ENCODE results near the gene ASB2. TPM values are rescaled to one million over a fixed set of nuclear protein-coding genes. Genes with fewer than 3 reads are reported as not detected.

Gene ASB2
- total and polyA plus RNA-seq, 2 of the 13 experiments (the other 11 are each of a cell fraction or from before 2014, with no cell fraction given) = 0.82 to 4.1 TPM

DNA sequence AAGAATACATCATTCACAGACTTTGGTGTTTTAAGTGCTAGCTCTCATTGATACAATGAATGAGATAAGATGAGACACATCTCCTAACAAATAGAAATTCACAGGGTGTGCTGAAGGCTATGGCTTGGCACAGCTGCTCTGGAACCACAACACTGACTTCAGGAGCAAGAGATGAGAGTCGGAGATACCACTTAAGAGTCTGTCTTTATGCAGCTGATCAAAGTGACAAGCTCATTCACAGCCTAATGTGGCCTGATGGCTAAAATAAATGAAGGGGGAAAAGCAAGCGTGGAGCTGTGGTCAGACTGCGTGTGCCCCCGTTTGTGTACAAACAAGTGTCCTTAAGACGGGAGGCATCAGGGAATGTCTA is 78.9 kb downstream of the ASB2 start:
- H3K4me2 ChIP-seq (ENCODE audit: low read depth, low read length) = no peak overlapping the region
- peaks cover 84% of the 10 kb centered on the region for H3K4me1 ChIP-seq (ENCODE audit: insufficient read depth, low read length)
- FAIRE-seq (no peak), DNase-seq (ENCODE audit: low spot score) (no peak), ATAC-seq (no peak)
- no peak overlapping the region for H2AFZ ChIP-seq (ENCODE audit: low read length)
- WGBS (ENCODE audit: low lambda C conversion rate) = 59% methylated on average over 5 of the region's 5 CpGs
- POLR2A ChIA-PET = no interaction called here
- H4K20me1 ChIP-seq (ENCODE audit: insufficient read depth, low read length) = no peaks in the 10 kb centered on the region
- BruUV-seq (replicated peaks) = no TSS peak
- no peaks in the 10 kb centered on the region for H3K79me2 ChIP-seq (ENCODE audit: insufficient read depth, low read length)
- H3K36me3 ChIP-seq (replicated peaks in 1 of 2; ENCODE audit: control insufficient read depth in 1 of 2, insufficient read depth in 2 of 2, low read length in 2 of 2) = no peaks in the 10 kb centered on the region
- no peak overlapping the region for H3K27ac ChIP-seq (ENCODE audit: extremely low read length, insufficient read depth, low read length)
- H3K27me3 ChIP-seq (ENCODE audit: control insufficient read depth in 1 of 2, insufficient read depth in 2 of 2, low read length in 2 of 2) = peaks cover 1 to 7% of the 10 kb centered on the region in 2 experiments; a peak in 2 of 5 replicates
- H3K9me3 ChIP-seq (ENCODE audit: low read length) = no peaks in the 10 kb centered on the region
- CTCF ChIA-PET (ENCODE audit: low intra/inter-chr PET ratio, low total read pairs) = no interaction called here
- in situ Hi-C loops (cut with HindIII; ENCODE audit: extremely low pct_ligation_motif_present, low pct_unique_long_range_greater_than_20kb) = no loop called here
- no peak overlapping the region for H3K9ac ChIP-seq (ENCODE audit: insufficient read depth, low read depth, low read length)
- TF ChIP-seq KDM4B (CRISPR knock-in tag; IDR thresholded peaks at IDR 0.05) = no peak
- TF ChIP-seq NFE2L2 (IDR thresholded peaks at IDR 0.05; ENCODE audit: low read length) = no peak
- no peak for TF ChIP-seq MIER2 (CRISPR knock-in tag; IDR thresholded peaks at IDR 0.05)
- no peak for TF ChIP-seq FIP1L1 (IDR thresholded peaks at IDR 0.05; ENCODE audit: borderline replicate concordance, insufficient read depth, low read depth, low read length)
- TF ChIP-seq ZNF234 (CRISPR knock-in tag; conservative IDR thresholded peaks at IDR 0.05) = no peak
- no peak overlapping the region; a peak in 1 of 6 replicates for H3K4me3 ChIP-seq (replicated peaks in 1 of 3; ENCODE audit: insufficient read depth in 1 of 3, low read depth in 2 of 3, low read length in 3 of 3)
- intact Hi-C loops (cut with micrococcal nuclease; ENCODE audit: unreplicated experiment) = loop anchor here (10.0 kb wide), 1 partner anchor 113 kb away; the partner anchor contains the start of gene PRIMA1

GRCh38 chr14:93895023-93895604 is 81.3 kb downstream of the ASB2 start:
- BruUV-seq (replicated peaks) = no TSS peak
- no peak overlapping the region for H2AFZ ChIP-seq (ENCODE audit: low read length)
- no peak overlapping the region for H3K4me3 ChIP-seq (replicated peaks in 1 of 3; ENCODE audit: insufficient read depth in 1 of 3, low read depth in 2 of 3, low read length in 3 of 3)
- ChIA-PET CTCF (ENCODE audit: low intra/inter-chr PET ratio, low total read pairs) (no interaction called here), POLR2A (no interaction called here)
- intact Hi-C loops (cut with micrococcal nuclease; ENCODE audit: unreplicated experiment) (loop anchor here (10.0 kb wide), 1 partner anchor 110 kb away; the partner anchor contains the start of gene PRIMA1), in situ Hi-C loops (cut with HindIII; ENCODE audit: extremely low pct_ligation_motif_present, low pct_unique_long_range_greater_than_20kb) (no loop called here)
- no peak for FAIRE-seq
- H4K20me1 ChIP-seq (ENCODE audit: insufficient read depth, low read length) = no peaks in the 10 kb centered on the region
- TF ChIP-seq SAFB2 (CRISPR knock-in tag; IDR thresholded peaks at IDR 0.05; ENCODE audit: borderline replicate concordance, low read depth) (no peak), ZFX (CRISPR knock-in tag; IDR thresholded peaks at IDR 0.05; ENCODE audit: low read depth) (no peak), ZFP36L1 (CRISPR knock-in tag; IDR thresholded peaks at IDR 0.05) (no peak), POGK (CRISPR knock-in tag; conservative IDR thresholded peaks at IDR 0.05) (no peak), ZNF317 (CRISPR knock-in tag; IDR thresholded peaks at IDR 0.05) (no peak)
- peaks cover 6 to 30% of the 10 kb centered on the region in 2 experiments; a peak in 4 of 5 replicates for H3K27me3 ChIP-seq (ENCODE audit: control insufficient read depth in 1 of 2, insufficient read depth in 2 of 2, low read length in 2 of 2)
- no peak for DNase-seq (ENCODE audit: low spot score)
- H3K4me1 ChIP-seq (ENCODE audit: insufficient read depth, low read length) = peaks cover 75% of the 10 kb centered on the region
- no peaks in the 10 kb centered on the region for H3K9me3 ChIP-seq (ENCODE audit: low read length)
- ATAC-seq = no peak
- no peak overlapping the region for H3K9ac ChIP-seq (ENCODE audit: insufficient read depth, low read depth, low read length)
- no peaks in the 10 kb centered on the region for H3K36me3 ChIP-seq (replicated peaks in 1 of 2; ENCODE audit: control insufficient read depth in 1 of 2, insufficient read depth in 2 of 2, low read length in 2 of 2)
- no peaks in the 10 kb centered on the region for H3K79me2 ChIP-seq (ENCODE audit: insufficient read depth, low read length)
- WGBS (ENCODE audit: low lambda C conversion rate) = 63% methylated on average over 9 of the region's 9 CpGs
- H3K4me2 ChIP-seq (ENCODE audit: low read depth, low read length) = no peak overlapping the region
- H3K27ac ChIP-seq (ENCODE audit: extremely low read length, insufficient read depth, low read length) = no peak overlapping the region
